Activated naive CD4-positive, alpha-beta T cell treated with anti-CD3 and anti-CD28 coated beads, Interleukin-2, amount 50 U/mL, for 16 hours (primary cell): ENCODE data around the gene ZBTB25.

Source experiments
- DNase-seq: peaks from one replicate; pipeline ENCODE4 v3.0.0-alpha.2; 2020

ZBTB25 gene

GRCh38 chr14:64438181-64438841 is 65.3 kb downstream of the ZBTB25 start:
- no peak for DNase-seq

- no peak for DNase-seq
Measured at GRCh38 chr14:64434528-64434927, 69.1 kb downstream of the ZBTB25 start.

GRCh38 chr14:64423987-64424386 is 79.7 kb downstream of the ZBTB25 start:
- DNase-seq, result no peak

GRCh38 chr14:64422756-64423155 is 80.9 kb downstream of the ZBTB25 start:
- DNase-seq, result no peak

GRCh38 chr14:64422005-64422404 is 81.6 kb downstream of the ZBTB25 start:
- DNase-seq, result no peak

- DNase-seq, result no peak
Measured at GRCh38 chr14:64421166-64421565, 82.5 kb downstream of the ZBTB25 start.

GRCh38 chr14:64419003-64419402 is 84.6 kb downstream of the ZBTB25 start:
- DNase-seq, result no peak

GRCh38 chr14:64417771-64418125 is 85.9 kb downstream of the ZBTB25 start:
- DNase-seq, result no peak

GRCh38 chr14:64417055-64417770 is 86.4 kb downstream of the ZBTB25 start:
- DNase-seq, result no peak

- DNase-seq, result no peak
Measured at GRCh38 chr14:64416348-64416932, 87.2 kb downstream of the ZBTB25 start.

GRCh38 chr14:64412237-64412636 is 91.4 kb downstream of the ZBTB25 start:
- DNase-seq, result no peak

GRCh38 chr14:64411001-64411400 is 92.6 kb downstream of the ZBTB25 start:
- DNase-seq, result no peak

GRCh38 chr14:64410084-64410774 is 93.4 kb downstream of the ZBTB25 start:
- DNase-seq, result no peak

GRCh38 chr14:64409126-64409920 is 94.3 kb downstream of the ZBTB25 start:
- DNase-seq, result no peak

GRCh38 chr14:64407329-64407728 is 96.3 kb downstream of the ZBTB25 start:
- DNase-seq, result no peak

GRCh38 chr14:64405295-64405694 is 98.3 kb downstream of the ZBTB25 start:
- DNase-seq, result no peak

- no peak for DNase-seq
Measured at GRCh38 chr14:64401949-64402348, 101.7 kb downstream of the ZBTB25 start.

GRCh38 chr14:64400829-64401459 is 102.7 kb downstream of the ZBTB25 start:
- DNase-seq, result no peak
